HG03103 (cell line): ENCODE data around the gene VWA1.
"Not testable (repeated sequence)": the region's sequence is repeated elsewhere in the genome, so short reads cannot be mapped to it uniquely, and the experiment has no call there.

Experiments
- ATAC-seq: cut with Tn5 transposase; IDR thresholded peaks from one replicate; pipeline ENCODE4 v1.9.1; 2021; ENCODE audit warnings: low read depth; ENCODE audit not compliant: unreplicated experiment

The VWA1 gene

DNA sequence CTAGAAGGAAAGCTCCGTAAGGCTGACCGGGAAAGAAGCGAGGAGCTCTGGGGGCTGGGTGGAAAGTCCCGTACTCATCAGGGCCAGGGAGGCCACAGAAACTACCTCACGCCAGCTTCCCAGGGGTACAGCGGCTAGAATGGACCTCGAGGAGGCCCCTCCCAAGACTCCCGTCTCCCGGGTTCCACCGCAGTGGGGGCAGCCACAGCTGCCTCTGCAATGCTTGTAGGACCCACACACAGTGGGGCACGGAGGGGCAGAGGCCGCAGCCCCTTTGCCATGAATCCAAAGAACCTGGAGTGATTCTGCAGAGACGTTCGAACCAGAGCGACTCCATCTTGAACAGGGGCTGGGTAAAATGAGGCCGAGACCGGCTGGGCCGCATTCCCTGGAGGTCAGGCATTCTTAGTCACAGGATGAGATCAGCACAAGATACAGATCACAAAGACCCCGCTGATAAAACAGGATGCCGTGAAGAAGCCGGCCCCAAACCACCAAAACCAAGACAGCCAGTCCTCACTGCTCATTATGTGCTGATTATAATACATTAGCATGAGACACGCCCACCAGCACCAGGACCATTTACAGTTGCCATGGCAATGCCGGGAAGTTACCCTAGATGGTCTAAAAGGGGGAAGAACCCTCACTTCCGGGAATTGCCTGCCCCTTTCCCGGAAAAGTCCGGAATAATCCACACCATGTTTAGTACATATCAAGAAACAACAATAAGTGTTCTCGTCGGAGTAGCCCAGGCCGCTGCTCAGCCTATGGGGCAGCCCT is 12.8 kb upstream of the VWA1 start:
- ATAC-seq = no peak

- ATAC-seq = no peak
Observed at GRCh38 chr1:1423245-1423597, 12.3 kb upstream of the VWA1 start.

DNA sequence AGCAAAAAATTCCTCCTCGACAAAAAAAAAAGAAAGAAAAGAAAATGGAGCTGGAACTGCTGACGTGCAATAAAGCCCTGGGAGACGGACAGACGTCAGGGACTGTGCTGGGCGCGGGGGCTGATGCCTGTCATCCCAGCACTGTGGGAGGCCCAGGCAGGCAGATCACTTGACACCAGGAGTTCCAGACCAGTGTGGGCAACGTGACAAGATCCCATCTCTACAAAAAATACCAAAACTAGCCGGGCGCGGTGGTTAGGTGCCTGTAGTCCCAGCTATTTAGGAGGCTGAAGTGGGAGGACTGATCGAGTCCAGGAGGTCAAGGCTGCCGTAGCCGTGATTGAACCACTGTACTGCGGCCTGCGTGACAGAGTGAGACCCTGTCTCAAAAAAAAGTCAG is 10.8 kb upstream of the VWA1 start:
- ATAC-seq = no peak

DNA sequence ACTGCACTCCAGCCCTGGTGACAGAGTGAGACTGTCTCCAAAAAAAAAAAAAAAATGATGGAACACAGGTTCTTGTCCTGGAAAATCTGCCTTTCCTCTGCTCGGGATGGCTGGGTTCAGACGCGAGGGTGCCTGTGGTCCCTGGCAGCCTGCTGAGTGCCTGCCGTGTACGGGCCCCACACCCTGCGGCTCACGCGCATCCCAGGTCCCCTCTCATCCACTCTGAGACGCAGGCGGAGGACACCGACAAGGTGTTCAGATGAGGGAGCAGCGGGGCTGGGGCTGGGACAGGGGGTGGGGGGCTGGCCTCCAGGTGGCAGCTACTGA is 10.1 kb upstream of the VWA1 start:
- no peak for ATAC-seq

- no peak for ATAC-seq
Observed at GRCh38 chr1:1425753-1426495, 9.6 kb upstream of the VWA1 start.

- ATAC-seq = no peak
Observed at GRCh38 chr1:1426496-1427105, 8.9 kb upstream of the VWA1 start.

GRCh38 chr1:1427106-1427819 is 8.2 kb upstream of the VWA1 start:
- ATAC-seq = no peak

GRCh38 chr1:1427820-1428148 is 7.7 kb upstream of the VWA1 start:
- ATAC-seq = no peak

- no peak for ATAC-seq
Observed at GRCh38 chr1:1428174-1428573, 7.3 kb upstream of the VWA1 start.

GRCh38 chr1:1428967-1429366 is 6.5 kb upstream of the VWA1 start:
- ATAC-seq = not testable (repeated sequence)

DNA sequence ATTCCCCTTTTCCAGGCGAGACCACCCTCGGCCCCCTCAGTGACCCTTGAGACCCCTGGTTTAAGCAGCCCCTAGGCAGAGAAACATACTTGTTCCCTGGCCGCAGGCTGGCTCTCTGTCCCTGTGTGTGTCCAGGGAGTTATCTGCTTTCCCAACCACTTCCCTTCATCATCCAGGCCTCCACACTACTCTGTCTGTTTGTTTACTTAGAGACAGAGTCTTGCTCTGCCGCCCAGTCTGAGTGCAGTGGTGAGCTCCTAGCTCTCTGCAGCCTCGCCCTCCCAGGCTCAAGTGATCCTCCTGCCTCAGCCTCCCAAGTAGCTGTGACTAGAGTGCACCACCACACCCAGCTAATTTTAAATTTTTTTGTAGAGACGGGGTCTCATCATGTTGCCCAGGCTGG is 5.8 kb upstream of the VWA1 start:
- no peak for ATAC-seq

GRCh38 chr1:1430114-1430982 is 5.1 kb upstream of the VWA1 start:
- no peak for ATAC-seq

GRCh38 chr1:1430992-1431844 is 4.3 kb upstream of the VWA1 start:
- ATAC-seq = no peak

GRCh38 chr1:1431845-1432273 is 3.6 kb upstream of the VWA1 start:
- no peak for ATAC-seq

GRCh38 chr1:1432274-1432950 is 3.1 kb upstream of the VWA1 start:
- no peak for ATAC-seq

GRCh38 chr1:1432951-1433803 is 2.3 kb upstream of the VWA1 start:
- ATAC-seq = no peak

DNA sequence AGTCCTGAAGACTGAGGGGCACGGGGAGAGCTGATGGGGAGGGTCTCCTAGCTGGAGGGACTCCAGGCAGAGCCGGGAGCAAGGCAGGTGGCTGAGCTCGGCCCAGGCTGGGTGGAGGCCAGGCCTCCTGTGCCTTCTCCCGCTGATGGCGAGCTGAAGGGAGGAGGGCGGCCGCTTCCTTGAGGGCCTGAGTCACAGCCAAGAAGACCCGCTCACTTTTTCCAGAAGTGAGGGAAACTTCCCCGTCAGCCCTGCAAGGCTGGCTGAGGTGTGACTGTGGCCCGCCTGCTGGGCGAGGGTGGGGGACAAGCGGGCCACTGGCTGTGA is 1.7 kb upstream of the VWA1 start:
- no peak for ATAC-seq

GRCh38 chr1:1434131-1434823 is 1.2 kb upstream of the VWA1 start:
- no peak for ATAC-seq
